Esophagus squamous epithelium (tissue), 4 donors: ENCODE measurements around the gene CXCL3.

Experiments used
- CTCF ChIP-seq, 6 experiments: fragments of 450-650 bp in 4 of 6; fragments of 200-600 bp in 2 of 6; sonication (generic) in 2 of 6; IDR thresholded peaks; one replicate each; pipeline ENCODE4 v1.5.1; 2016 to 2019; ENCODE audit warnings: antibody characterized with exemption in 6 of 6, mild to moderate bottlenecking in 4 of 6, moderate library complexity in 4 of 6
- POLR2A ChIP-seq, 4 donors: fragments of 450-650 bp; IDR thresholded peaks; one replicate each; pipeline ENCODE4 v1.6.1; 2017; ENCODE audit warnings: antibody characterized with exemption in 4 of 4, mild to moderate bottlenecking in 4 of 4, moderate library complexity in 3 of 4

GRCh38 chr4:74045772-74046171 is 7.3 kb upstream of the CXCL3 start:
- no peak for TF ChIP-seq CTCF (IDR thresholded peaks at IDR 0.05)
- TF ChIP-seq POLR2A (IDR thresholded peaks at IDR 0.05): no peak
